ENCODE measurements around the gene SYT1. TPM values are rescaled to one million over a fixed set of nuclear protein-coding genes. Genes with fewer than 3 reads are reported as not detected.
A peak's percentile ranks its signal among the peaks of the same experiment; 100 is the strongest.

SYT1 gene
- total RNA-seq, 1 experiment from 2014 or later = not detected

GRCh38 chr12:79250186-79250585, 385.6 kb downstream of the SYT1 start:
- in situ Hi-C loops (cut with HindIII; ENCODE audit: low sequenced_read_pairs) = no loop called here
- DNase-seq (ENCODE audit: low spot score) = no peak

- no peak for DNase-seq (ENCODE audit: low spot score)
- in situ Hi-C loops (cut with HindIII; ENCODE audit: low sequenced_read_pairs) = no loop called here
Observed at GRCh38 chr12:79250960-79251755, 386.6 kb downstream of the SYT1 start.

GRCh38 chr12:79252358-79253075, 387.9 kb downstream of the SYT1 start:
- in situ Hi-C loops (cut with HindIII; ENCODE audit: low sequenced_read_pairs) = no loop called here
- no peak for DNase-seq (ENCODE audit: low spot score)

GRCh38 chr12:79255288-79255687, 390.7 kb downstream of the SYT1 start:
- in situ Hi-C loops (cut with HindIII; ENCODE audit: low sequenced_read_pairs) = no loop called here

GRCh38 chr12:79260923-79261322, 396.3 kb downstream of the SYT1 start:
- in situ Hi-C loops (cut with HindIII; ENCODE audit: low sequenced_read_pairs) = no loop called here
- DNase-seq (ENCODE audit: low spot score) = no peak

More at GRCh38 chr12:79255288-79255687, 390.7 kb downstream of the SYT1 start:
- no peak for DNase-seq (ENCODE audit: low spot score)

GRCh38 chr12:79262938-79263337, 398.4 kb downstream of the SYT1 start:
- DNase-seq (ENCODE audit: low spot score) = no peak
- in situ Hi-C loops (cut with HindIII; ENCODE audit: low sequenced_read_pairs) = no loop called here

- in situ Hi-C loops (cut with HindIII; ENCODE audit: low sequenced_read_pairs) = no loop called here
- no peak for DNase-seq (ENCODE audit: low spot score)
Observed at GRCh38 chr12:79266343-79267144, 402.0 kb downstream of the SYT1 start.

- in situ Hi-C loops (cut with HindIII; ENCODE audit: low sequenced_read_pairs) = no loop called here
- DNase-seq (ENCODE audit: low spot score) = no peak
Observed at GRCh38 chr12:79267580-79267979, 403.0 kb downstream of the SYT1 start.

GRCh38 chr12:79274501-79275064, 410.0 kb downstream of the SYT1 start:
- DNase-seq (ENCODE audit: low spot score) = no peak
- in situ Hi-C loops (cut with HindIII; ENCODE audit: low sequenced_read_pairs) = no loop called here

GRCh38 chr12:79275631-79276030, 411.1 kb downstream of the SYT1 start:
- DNase-seq (ENCODE audit: low spot score) = no peak
- in situ Hi-C loops (cut with HindIII; ENCODE audit: low sequenced_read_pairs) = no loop called here

- no peak for DNase-seq (ENCODE audit: low spot score)
- in situ Hi-C loops (cut with HindIII; ENCODE audit: low sequenced_read_pairs) = no loop called here
Observed at GRCh38 chr12:79283364-79283763, 418.8 kb downstream of the SYT1 start.

- DNase-seq (ENCODE audit: low spot score) = no peak
- in situ Hi-C loops (cut with HindIII; ENCODE audit: low sequenced_read_pairs) = no loop called here
Observed at GRCh38 chr12:79288911-79289310, 424.3 kb downstream of the SYT1 start.

- no peak for DNase-seq (ENCODE audit: low spot score)
- in situ Hi-C loops (cut with HindIII; ENCODE audit: low sequenced_read_pairs) = no loop called here
Observed at GRCh38 chr12:79291711-79292110, 427.1 kb downstream of the SYT1 start.

GRCh38 chr12:79294590-79294989, 430.0 kb downstream of the SYT1 start:
- in situ Hi-C loops (cut with HindIII; ENCODE audit: low sequenced_read_pairs) = no loop called here
- DNase-seq (ENCODE audit: low spot score) = peak; percentile 55

- in situ Hi-C loops (cut with HindIII; ENCODE audit: low sequenced_read_pairs) = no loop called here
- DNase-seq (ENCODE audit: low spot score) = no peak
Observed at GRCh38 chr12:79295572-79295971, 431.0 kb downstream of the SYT1 start.

GRCh38 chr12:79296133-79296532, 431.6 kb downstream of the SYT1 start:
- no peak for DNase-seq (ENCODE audit: low spot score)
- in situ Hi-C loops (cut with HindIII; ENCODE audit: low sequenced_read_pairs) = no loop called here

GRCh38 chr12:79296871-79297270, 432.3 kb downstream of the SYT1 start:
- DNase-seq (ENCODE audit: low spot score) = peak; percentile 76
- in situ Hi-C loops (cut with HindIII; ENCODE audit: low sequenced_read_pairs) = no loop called here

- in situ Hi-C loops (cut with HindIII; ENCODE audit: low sequenced_read_pairs) = no loop called here
- DNase-seq (ENCODE audit: low spot score) = no peak
Observed at GRCh38 chr12:79298506-79298905, 433.9 kb downstream of the SYT1 start.

- DNase-seq (ENCODE audit: low spot score) = no peak
- in situ Hi-C loops (cut with HindIII; ENCODE audit: low sequenced_read_pairs) = no loop called here
Observed at GRCh38 chr12:79299447-79300198, 435.0 kb downstream of the SYT1 start.
